Measurements from ENCODE around the gene GPD1.

DNA sequence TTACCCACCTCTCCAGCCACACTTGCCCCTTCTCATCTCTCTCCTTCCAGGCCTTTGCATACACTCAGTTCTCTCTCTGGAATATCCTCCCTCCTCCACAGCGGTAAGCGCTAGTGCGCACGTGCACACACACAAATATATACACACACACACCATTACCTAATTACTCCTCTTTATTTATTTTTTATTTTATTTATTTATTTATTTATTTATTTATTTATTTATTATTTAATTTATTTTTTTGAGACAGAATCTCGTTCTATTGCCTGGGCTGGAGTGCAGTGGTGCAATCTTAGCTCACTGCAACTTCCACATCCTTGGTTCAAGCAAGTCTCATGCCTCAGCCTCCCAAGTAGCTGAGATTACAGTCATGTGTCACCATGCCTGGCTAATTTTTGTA lies 34.7 kb upstream of the GPD1 start:
- TF ChIP-seq, protein P1, sequence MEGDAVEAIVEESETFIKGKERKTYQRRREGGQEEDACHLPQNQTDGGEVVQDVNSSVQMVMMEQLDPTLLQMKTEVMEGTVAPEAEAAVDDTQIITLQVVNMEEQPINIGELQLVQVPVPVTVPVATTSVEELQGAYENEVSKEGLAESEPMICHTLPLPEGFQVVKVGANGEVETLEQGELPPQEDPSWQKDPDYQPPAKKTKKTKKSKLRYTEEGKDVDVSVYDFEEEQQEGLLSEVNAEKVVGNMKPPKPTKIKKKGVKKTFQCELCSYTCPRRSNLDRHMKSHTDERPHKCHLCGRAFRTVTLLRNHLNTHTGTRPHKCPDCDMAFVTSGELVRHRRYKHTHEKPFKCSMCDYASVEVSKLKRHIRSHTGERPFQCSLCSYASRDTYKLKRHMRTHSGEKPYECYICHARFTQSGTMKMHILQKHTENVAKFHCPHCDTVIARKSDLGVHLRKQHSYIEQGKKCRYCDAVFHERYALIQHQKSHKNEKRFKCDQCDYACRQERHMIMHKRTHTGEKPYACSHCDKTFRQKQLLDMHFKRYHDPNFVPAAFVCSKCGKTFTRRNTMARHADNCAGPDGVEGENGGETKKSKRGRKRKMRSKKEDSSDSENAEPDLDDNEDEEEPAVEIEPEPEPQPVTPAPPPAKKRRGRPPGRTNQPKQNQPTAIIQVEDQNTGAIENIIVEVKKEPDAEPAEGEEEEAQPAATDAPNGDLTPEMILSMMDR (conservative IDR thresholded peaks at IDR 0.05 in 1 of 2, IDR thresholded peaks at IDR 0.05 in 1 of 2; ENCODE audit: extremely low read depth in 1 of 2, insufficient read depth in 1 of 2, low read depth in 1 of 2, low read length in 2 of 2), result no peak
- TF ChIP-seq EZH2 (IDR thresholded peaks at IDR 0.05; ENCODE audit: borderline replicate concordance, low read length), result no peak

Data from mammary epithelial cell (primary cell).